ENCODE results near the gene PRUNE2.

PRUNE2 gene

DNA sequence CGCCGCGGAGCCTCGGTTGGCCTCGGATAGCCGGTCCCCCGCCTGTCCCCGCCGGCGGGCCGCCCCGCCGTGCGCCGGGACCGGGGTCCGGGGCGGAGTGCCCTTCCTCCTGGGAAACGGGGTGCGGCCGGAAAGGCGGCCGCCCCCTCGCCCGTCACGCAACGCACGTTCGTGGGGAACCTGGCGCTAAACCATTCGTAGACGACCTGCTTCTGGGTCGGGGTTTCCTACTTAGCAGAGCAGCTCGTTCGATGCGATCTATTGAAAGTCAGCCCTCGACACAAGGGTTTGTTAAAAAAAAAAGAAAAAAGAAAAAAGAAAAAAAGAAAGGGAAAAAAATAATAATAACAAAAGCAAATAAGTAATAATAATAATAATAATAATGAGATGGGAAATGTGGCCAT, 334.2 kb downstream of the PRUNE2 start:
- no peak for DNase-seq (ENCODE audit: low spot score)

DNA sequence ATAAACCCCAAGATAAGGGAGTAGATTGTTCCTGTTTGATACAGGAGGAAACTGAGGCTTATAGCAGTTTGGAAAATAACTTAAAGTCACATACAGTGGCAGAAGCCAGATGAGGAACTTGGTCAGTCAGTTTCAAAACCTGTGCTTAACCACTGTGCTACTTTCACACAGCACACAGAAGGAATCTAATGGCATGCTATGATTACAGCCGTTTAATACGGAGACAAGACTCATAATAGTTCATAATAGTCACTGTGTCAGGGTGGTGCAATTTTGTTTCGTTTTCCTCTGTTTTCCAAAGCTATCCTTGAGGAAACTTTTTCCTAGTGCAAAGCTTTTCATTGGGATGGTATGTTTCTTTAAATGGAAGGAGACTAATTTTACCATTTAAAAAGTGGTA, 334.6 kb downstream of the PRUNE2 start:
- DNase-seq (ENCODE audit: low spot score) = no peak

DNA sequence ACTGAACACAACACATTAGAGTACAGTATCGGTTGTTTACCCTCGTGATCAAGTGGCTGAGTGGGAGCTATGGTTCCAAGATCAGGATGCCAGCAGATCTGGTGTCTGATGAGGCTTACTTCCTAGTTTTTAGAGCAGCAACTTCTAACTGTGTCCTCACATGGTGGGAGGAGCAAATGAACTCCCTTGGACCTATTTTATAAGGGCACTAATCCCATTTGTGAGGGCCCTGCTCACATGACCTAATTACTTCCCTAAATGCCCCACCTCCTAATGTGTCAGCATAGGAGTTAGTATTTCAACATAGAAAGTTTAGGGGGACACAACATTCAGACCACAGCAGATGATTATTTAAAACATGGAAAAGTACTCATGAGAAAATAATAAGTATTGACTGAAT, 335.1 kb downstream of the PRUNE2 start:
- DNase-seq (ENCODE audit: low spot score) = no peak

DNA sequence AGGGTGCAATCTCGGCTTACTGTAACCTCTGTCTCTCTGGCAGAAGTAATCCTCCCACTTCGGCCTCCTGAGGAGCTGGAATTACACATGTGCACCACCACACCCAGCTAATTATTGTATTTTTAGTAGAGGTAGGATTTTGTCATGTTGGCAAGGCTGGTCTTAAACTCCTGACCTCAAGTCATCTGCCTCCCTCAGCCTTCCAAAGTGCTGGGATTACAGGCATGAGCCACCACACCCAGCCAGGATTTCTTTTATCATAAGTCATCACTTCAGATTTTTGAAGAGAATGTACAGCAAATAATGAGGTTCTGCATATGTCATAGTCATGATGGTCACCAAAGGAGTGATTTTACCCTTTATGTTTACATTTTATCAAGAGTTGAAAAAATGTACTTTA, 338.8 kb downstream of the PRUNE2 start:
- DNase-seq (ENCODE audit: low spot score) = no peak

DNA sequence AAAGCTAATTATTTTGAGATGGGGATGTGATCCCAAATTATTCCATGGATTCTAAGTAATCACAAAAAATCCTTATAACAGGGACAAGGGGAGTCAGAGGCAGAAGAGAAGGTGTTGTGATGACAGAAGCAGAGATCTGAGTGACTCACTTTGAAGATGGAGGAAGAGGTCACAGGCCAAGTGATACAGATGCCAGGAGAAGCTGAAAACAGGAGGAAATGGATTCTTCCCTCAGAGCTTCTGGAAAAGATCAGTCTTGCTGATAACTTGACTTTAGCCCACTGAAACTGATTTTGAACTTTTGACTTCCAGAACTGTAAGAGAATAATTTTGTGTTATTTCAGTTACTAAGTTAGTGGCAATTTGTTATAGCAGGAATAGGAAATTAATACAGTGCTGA, 341.6 kb downstream of the PRUNE2 start:
- no peak for DNase-seq (ENCODE audit: low spot score)

DNA sequence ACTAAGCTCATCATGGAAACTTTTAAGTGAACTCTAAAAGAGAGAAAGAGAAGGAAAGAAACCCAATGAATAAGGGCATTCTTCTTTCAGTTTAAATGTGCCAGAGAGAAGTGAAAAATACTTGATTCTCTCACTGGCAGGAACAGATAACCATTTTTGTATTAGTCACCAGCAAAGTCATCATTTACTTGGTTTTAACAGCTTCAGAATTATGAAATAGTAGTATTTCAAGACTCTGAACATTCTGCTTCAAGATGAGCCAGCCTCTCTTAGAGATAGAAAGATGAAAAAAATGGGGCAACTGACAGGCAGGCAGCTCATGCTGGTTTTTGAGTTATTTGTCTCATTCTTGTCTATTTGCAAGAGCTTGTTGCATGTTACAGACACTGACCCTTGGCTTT, 343.4 kb downstream of the PRUNE2 start:
- peak; percentile 73 for DNase-seq (ENCODE audit: low spot score)

DNA sequence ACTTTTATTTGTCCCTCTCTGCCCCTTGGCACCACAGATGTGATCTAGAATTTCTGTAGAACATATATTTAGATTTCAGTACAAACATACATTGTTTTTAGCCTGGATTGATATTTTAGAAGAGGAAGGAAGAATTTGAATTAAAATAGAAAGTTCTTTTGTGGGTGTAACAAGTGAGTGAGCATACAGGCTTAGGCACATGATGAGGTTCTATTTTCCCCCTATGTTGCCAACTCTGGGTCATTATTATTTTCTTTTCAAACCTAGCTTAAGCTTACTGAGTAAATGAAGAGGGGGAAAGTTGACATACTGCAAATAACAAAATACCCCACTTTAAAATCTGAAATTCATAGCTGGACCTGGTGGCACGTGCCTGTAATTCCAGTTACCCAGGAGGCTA, 344.0 kb downstream of the PRUNE2 start:
- no peak for DNase-seq (ENCODE audit: low spot score)
